GM13976 (cell line): Measurements from ENCODE around the gene RAB37.

Experiments
- DNase-seq: peaks from one replicate; pipeline ENCODE4 v3.0.0; 2012; ENCODE audit warnings: low spot score
- CTCF ChIP-seq: IDR thresholded peaks from 2 replicates; pipeline ENCODE4 v1.5.1; 2012; ENCODE audit warnings: borderline replicate concordance, mild to moderate bottlenecking; ENCODE audit not compliant: insufficient read depth; ENCODE audit errors: extremely low read depth, missing control alignments, control extremely low read depth
- in situ Hi-C: fragments of 300-500 bp; cut with MboI; formaldehyde crosslinking; loops from one replicate; pipeline ENCODE4 v1.12.0; 2022; ENCODE audit warnings: low sequenced_read_pairs, mixed read lengths, inconsistent platforms; ENCODE audit not compliant: unreplicated experiment

The RAB37 gene

GRCh38 chr17:74748529-74749278 is 11.6 kb downstream of the RAB37 start, which contains the start of gene NHERF1:
TSS of gene NHERF1 (plus strand) at chr17:74748628. CDS start at chr17:74748847, 219 bp downstream.
- TF ChIP-seq CTCF, result no peak
- in situ Hi-C loops, result no loop called here

GRCh38 chr17:74749279-74750038 is 12.4 kb downstream of the RAB37 start:
- TF ChIP-seq CTCF, result no peak
- peak; percentile 62 for DNase-seq
- in situ Hi-C loops, result no loop called here

More at GRCh38 chr17:74748529-74749278, 11.6 kb downstream of the RAB37 start, which contains the start of gene NHERF1:
- DNase-seq, result peak; percentile 99

GRCh38 chr17:74750039-74750326 is 12.9 kb downstream of the RAB37 start:
- DNase-seq, result no peak
- in situ Hi-C loops, result no loop called here
- TF ChIP-seq CTCF, result no peak

GRCh38 chr17:74750327-74751069 is 13.4 kb downstream of the RAB37 start:
- no peak for TF ChIP-seq CTCF
- DNase-seq, result no peak
- in situ Hi-C loops, result no loop called here

GRCh38 chr17:74752415-74752814 is 15.4 kb downstream of the RAB37 start:
- in situ Hi-C loops, result no loop called here
- no peak for TF ChIP-seq CTCF
- no peak for DNase-seq

GRCh38 chr17:74752822-74753401 is 15.9 kb downstream of the RAB37 start:
- no peak for DNase-seq
- in situ Hi-C loops, result no loop called here
- TF ChIP-seq CTCF, result no peak
